HG02885 (cell line): ENCODE results near the gene PRMT9.

Source experiments
- ATAC-seq: cut with Tn5 transposase; IDR thresholded peaks from one replicate; pipeline ENCODE4 v1.9.1; 2021; ENCODE audit warnings: mild to moderate bottlenecking; ENCODE audit not compliant: unreplicated experiment, poor library complexity

Gene PRMT9

GRCh38 chr4:147628415-147628814 lies 55.5 kb downstream of the PRMT9 start:
- ATAC-seq = no peak

GRCh38 chr4:147626903-147627302 lies 57.1 kb downstream of the PRMT9 start:
- no peak for ATAC-seq

- no peak for ATAC-seq
These were observed 58.2 kb downstream of the PRMT9 start for GRCh38 chr4:147625733-147626132.

GRCh38 chr4:147620315-147620714 lies 63.6 kb downstream of the PRMT9 start:
- ATAC-seq = no peak

GRCh38 chr4:147617841-147618691 lies 65.9 kb downstream of the PRMT9 start:
- ATAC-seq = peak; percentile 11

GRCh38 chr4:147617173-147617840 lies 66.7 kb downstream of the PRMT9 start, which contains the start of gene TMEM184C:
Gene TMEM184C (plus strand): TSS chr4:147617397. CDS start chr4:147617957, 560 bp downstream.
- peak; percentile 99 for ATAC-seq

- ATAC-seq = peak; percentile 10
These were observed 67.2 kb downstream of the PRMT9 start for GRCh38 chr4:147616849-147617172.

- ATAC-seq = no peak
These were observed 73.3 kb downstream of the PRMT9 start for GRCh38 chr4:147610686-147611085.

GRCh38 chr4:147607471-147607870 lies 76.5 kb downstream of the PRMT9 start:
- no peak for ATAC-seq

GRCh38 chr4:147605499-147605898 lies 78.5 kb downstream of the PRMT9 start:
- ATAC-seq = no peak

GRCh38 chr4:147599769-147600168 lies 84.2 kb downstream of the PRMT9 start:
- ATAC-seq = no peak

- ATAC-seq = no peak
These were observed 84.8 kb downstream of the PRMT9 start for GRCh38 chr4:147599206-147599605.

- no peak for ATAC-seq
These were observed 86.4 kb downstream of the PRMT9 start for GRCh38 chr4:147597561-147597960.

- ATAC-seq = no peak
These were observed 87.0 kb downstream of the PRMT9 start for GRCh38 chr4:147596981-147597380.

GRCh38 chr4:147596377-147596776 lies 87.6 kb downstream of the PRMT9 start:
- no peak for ATAC-seq

- ATAC-seq = no peak
These were observed 89.4 kb downstream of the PRMT9 start for GRCh38 chr4:147594578-147594977.

GRCh38 chr4:147594107-147594506 lies 89.9 kb downstream of the PRMT9 start:
- ATAC-seq = no peak

- ATAC-seq = no peak
These were observed 92.9 kb downstream of the PRMT9 start for GRCh38 chr4:147591106-147591505.

GRCh38 chr4:147590249-147590920 lies 93.6 kb downstream of the PRMT9 start:
- peak; percentile 50 for ATAC-seq

- ATAC-seq = no peak
These were observed 94.4 kb downstream of the PRMT9 start for GRCh38 chr4:147589586-147589985.
